GM23248 (cell line): ENCODE results near the gene DTX3. TPM values are rescaled to one million over a fixed set of nuclear protein-coding genes. Genes with fewer than 3 reads are reported as not detected.

Experiments used
- DNase-seq: peaks from one replicate; pipeline ENCODE4 v3.0.0-alpha.2; 2015
- H2AFZ ChIP-seq: fragments of 200-600 bp; sonication (generic); 2 replicates; pipeline ENCODE4 v1.6.1; 2016; ENCODE audit warnings: antibody characterized with exemption
- H3F3A ChIP-seq: fragments of 200-600 bp; sonication (generic); 2 replicates; pipeline ENCODE4 v1.6.1; 2016; ENCODE audit warnings: mild to moderate bottlenecking, antibody characterized with exemption, mixed run types; ENCODE audit not compliant: insufficient read depth
- H3K27ac ChIP-seq: fragments of 200-600 bp; sonication (generic); 2 replicates; pipeline ENCODE4 v1.5.1; 2016; ENCODE audit warnings: mild to moderate bottlenecking
- H3K27me3 ChIP-seq: fragments of 200-600 bp; sonication (generic); replicated peaks from 2 replicates; pipeline ENCODE4 v1.6.1; 2016; ENCODE audit warnings: mild to moderate bottlenecking; ENCODE audit not compliant: insufficient read depth
- H3K36me3 ChIP-seq: fragments of 200-600 bp; sonication (generic); 2 replicates; pipeline ENCODE4 v1.6.1; 2016; ENCODE audit warnings: low read depth, mild to moderate bottlenecking
- H3K4me1 ChIP-seq: fragments of 200-600 bp; sonication (generic); 2 replicates; pipeline ENCODE4 v1.6.1; 2016; ENCODE audit warnings: mild to moderate bottlenecking; ENCODE audit not compliant: insufficient read depth
- H3K4me2 ChIP-seq: fragments of 200-600 bp; sonication (generic); one replicate; pipeline ENCODE4 v1.6.1; 2016; ENCODE audit warnings: mild to moderate bottlenecking; ENCODE audit not compliant: unreplicated experiment
- H3K4me3 ChIP-seq: fragments of 200-600 bp; sonication (generic); 2 replicates; pipeline ENCODE4 v1.5.1; 2016; ENCODE audit warnings: mild to moderate bottlenecking
- H3K79me2 ChIP-seq: fragments of 200-600 bp; sonication (generic); 2 replicates; pipeline ENCODE4 v1.6.1; 2016; ENCODE audit warnings: mild to moderate bottlenecking; ENCODE audit not compliant: insufficient read depth
- H3K9ac ChIP-seq: fragments of 200-600 bp; sonication (generic); 2 replicates; pipeline ENCODE4 v1.6.1; 2016; ENCODE audit warnings: mild to moderate bottlenecking
- H3K9me2 ChIP-seq: fragments of 200-600 bp; sonication (generic); 2 replicates; pipeline ENCODE4 v1.6.1; 2016; ENCODE audit warnings: mixed run types, mild to moderate bottlenecking, moderate library complexity; ENCODE audit not compliant: insufficient read depth
- H3K9me3 ChIP-seq: fragments of 200-600 bp; sonication (generic); one replicate; pipeline ENCODE4 v1.6.1; 2017; ENCODE audit warnings: low read depth
- H4K20me1 ChIP-seq: fragments of 200-600 bp; sonication (generic); 2 replicates; pipeline ENCODE4 v1.6.0; 2016; ENCODE audit not compliant: insufficient read depth
- EZH2 ChIP-seq: fragments of 200-600 bp; sonication (generic); IDR thresholded peaks from 2 replicates; pipeline ENCODE4 v1.6.1; 2018; ENCODE audit warnings: antibody characterized with exemption, mild to moderate bottlenecking; ENCODE audit not compliant: insufficient read depth, poor library complexity, severe bottlenecking
- EZH2phosphoT487 ChIP-seq: fragments of 200-600 bp; sonication (generic); IDR thresholded peaks from 2 replicates; pipeline ENCODE4 v1.6.1; 2018; ENCODE audit warnings: antibody characterized with exemption, moderate library complexity, mild to moderate bottlenecking, low read depth; ENCODE audit not compliant: insufficient read depth
- WGBS, 2 experiments: methylation state at CpG; one replicate each; pipeline ENCODE4 v1.1.6; 2015 to 2017; ENCODE audit warnings: low lambda C conversion rate in 2 of 2, low coverage in 1 of 2; ENCODE audit errors: missing lambda C conversion rate in 2 of 2; 5-methylcytosine and 5-hydroxymethylcytosine counted together
- in situ Hi-C: fragments of 300-500 bp; cut with MboI; formaldehyde crosslinking; loops from 2 replicates; pipeline ENCODE4 v1.15.0; 2020
- polyA plus RNA-seq: library from polyadenylated mRNA; unstranded; fragments of >200 nt; fragmentation: Nextera tagmentation; extraction: Ambion mirVana; gene quantifications from 2 replicates; pipeline ENCODE4 v1.2.1, GENCODE V29; 2016
- total RNA-seq: library from RNA; depleted of rRNA; stranded (reverse); fragments of >200 nt; shearing (Covaris generic); gene quantifications from 2 replicates; pipeline ENCODE4 v1.2.3, GENCODE V29; 2014

Gene DTX3
- total and polyA plus RNA-seq, 2 experiments from 2014 or later, result 7.7 to 19.6 TPM

DNA sequence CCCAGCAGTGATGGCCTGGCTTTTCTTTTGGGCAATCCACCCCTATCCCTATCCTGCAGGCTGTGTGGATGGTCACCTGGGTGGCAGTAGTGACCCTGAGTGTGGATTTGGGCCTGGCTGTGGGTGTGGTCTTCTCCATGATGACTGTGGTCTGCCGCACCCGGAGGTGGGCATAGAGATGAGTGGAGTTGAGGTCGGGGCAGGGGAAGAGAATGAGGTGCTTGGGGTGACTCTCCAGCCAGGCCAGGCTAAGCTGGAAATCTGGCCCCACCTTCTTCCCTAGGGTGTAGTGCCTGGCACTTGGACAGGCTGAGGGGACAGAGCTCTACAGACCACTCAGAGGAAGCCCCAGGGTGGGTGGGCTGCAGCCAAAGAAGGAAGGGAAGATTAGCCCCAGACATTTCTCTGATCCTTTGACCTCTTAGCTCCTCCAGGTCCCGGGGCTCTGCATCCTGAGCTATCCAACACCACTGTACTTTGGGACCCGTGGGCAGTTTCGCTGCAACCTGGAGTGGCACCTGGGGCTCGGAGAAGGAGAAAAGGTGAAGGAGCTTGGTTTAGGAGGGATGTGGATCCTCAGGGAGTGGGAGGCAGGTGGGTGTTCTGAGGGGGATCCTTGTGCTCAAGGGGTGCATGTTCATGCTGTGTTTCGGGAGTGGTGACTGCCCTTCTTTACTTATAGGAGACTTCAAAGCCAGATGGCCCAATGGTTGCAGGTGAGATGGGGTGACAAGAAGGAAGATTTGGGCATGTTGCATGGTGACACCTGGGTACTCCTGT lies 20.0 kb downstream of the DTX3 start:
- H3K4me3 ChIP-seq, result no peak overlapping the region
- H4K20me1 ChIP-seq, result no peaks in the 10 kb centered on the region
- peaks cover 14% of the 10 kb centered on the region for H3K27me3 ChIP-seq
- 75 to 79% methylated on average over 8 of the region's 8 CpGs for WGBS, 2 experiments
- H3K4me2 ChIP-seq, result no peak overlapping the region
- H3K4me1 ChIP-seq, result peaks cover 3% of the 10 kb centered on the region; the same call in 1 of the 2 replicates
- no peaks in the 10 kb centered on the region for H3K9me2 ChIP-seq
- no peaks in the 10 kb centered on the region for H3K36me3 ChIP-seq
- no peak overlapping the region for H3K9ac ChIP-seq
- no peaks in the 10 kb centered on the region for H3F3A ChIP-seq
- no peaks in the 10 kb centered on the region for H3K9me3 ChIP-seq
- DNase-seq, result no peak
- no peak overlapping the region for H2AFZ ChIP-seq
- H3K79me2 ChIP-seq, result no peaks in the 10 kb centered on the region
- no peak overlapping the region for H3K27ac ChIP-seq
- in situ Hi-C loops, result no loop called here
- TF ChIP-seq EZH2phosphoT487, result no peak
- no peak for TF ChIP-seq EZH2

DNA sequence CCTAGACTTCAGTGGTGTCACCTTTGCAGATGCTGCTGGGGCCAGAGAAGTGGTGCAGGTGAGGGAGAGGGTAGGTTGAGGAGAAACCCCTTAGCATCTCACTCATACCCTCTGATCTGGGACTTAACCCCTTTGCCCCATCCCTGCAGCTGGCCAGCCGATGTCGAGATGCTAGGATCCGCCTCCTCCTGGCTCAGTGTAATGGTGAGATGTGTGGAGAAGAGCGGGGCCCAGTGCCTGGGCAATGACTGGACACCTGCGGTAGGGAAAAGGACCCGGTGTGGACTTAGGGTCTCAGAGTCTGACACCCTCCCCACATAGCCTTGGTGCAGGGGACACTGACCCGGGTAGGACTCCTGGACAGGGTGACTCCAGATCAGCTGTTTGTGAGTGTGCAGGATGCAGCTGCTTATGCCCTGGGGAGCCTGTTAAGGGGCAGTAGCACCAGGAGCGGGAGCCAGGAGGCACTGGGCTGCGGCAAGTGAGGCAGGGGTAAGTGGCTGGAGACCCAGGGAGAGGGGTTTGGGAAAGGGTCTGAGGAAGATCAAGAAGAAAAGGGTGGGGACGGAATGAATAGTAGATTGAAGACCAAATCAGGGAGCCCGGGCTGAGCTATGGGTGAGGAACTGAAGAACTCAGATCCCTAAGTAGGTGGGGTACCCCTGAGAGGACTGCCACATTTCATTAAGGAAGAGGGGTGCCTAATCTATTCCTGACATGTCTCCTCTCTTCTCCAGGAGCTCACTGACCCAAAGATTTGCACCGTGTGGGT lies 20.8 kb downstream of the DTX3 start:
- Histone ChIP-seq H3K9me3 (no peaks in the 10 kb centered on the region), H3K4me1 (peaks cover 3% of the 10 kb centered on the region; the same call in 1 of the 2 replicates), H3K79me2 (no peaks in the 10 kb centered on the region), H3K36me3 (no peaks in the 10 kb centered on the region), H2AFZ (no peak overlapping the region), H3K4me2 (no peak overlapping the region), H4K20me1 (no peaks in the 10 kb centered on the region), H3K27me3 (peaks cover 11% of the 10 kb centered on the region), H3K27ac (no peak overlapping the region), H3F3A (no peaks in the 10 kb centered on the region), H3K9me2 (no peaks in the 10 kb centered on the region), H3K4me3 (no peak overlapping the region), H3K9ac (no peak overlapping the region)
- WGBS, 2 experiments, result 85 to 86% methylated on average over 12 of the region's 12 CpGs
- in situ Hi-C loops, result no loop called here
- TF ChIP-seq EZH2 (no peak), EZH2phosphoT487 (no peak)
- DNase-seq, result no peak

DNA sequence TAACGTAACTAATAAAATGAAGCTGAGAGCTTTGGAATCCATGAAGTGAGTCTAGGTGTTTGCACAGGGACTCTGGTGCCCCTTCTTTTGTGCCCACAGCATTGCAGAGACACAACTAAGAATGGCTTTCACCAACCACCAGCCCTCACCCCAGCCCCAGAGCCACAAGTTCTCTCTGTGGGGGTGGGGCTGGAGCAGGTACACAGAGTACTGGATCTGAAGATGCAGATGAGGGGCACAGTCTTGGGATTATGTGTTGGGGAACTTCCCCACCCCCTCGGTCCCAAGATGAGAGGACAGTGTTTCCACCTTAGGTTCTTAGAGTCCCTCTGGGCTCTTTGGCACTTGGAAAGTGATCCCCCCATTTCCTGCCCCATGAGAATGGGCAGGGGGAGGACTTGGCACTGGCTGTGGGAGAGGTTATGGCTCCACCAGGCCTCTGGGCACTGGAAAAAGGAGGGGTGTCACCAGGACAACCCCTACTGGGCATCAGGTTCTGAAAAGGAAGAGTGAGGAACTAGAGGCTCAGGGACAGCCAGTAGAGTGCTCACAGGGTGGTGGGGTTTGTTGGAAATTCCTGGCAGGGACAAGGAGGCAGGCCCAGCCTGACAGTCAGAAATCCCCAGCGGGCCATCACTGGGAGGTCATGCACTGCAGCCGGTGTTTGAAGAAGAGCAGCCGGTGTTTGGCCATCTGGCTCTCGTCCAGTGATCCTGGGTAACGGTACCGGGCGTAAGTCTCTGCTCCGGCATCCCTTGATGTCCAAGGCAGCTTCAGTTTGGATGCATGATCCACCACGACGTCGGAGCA lies 21.7 kb downstream of the DTX3 start:
- Histone ChIP-seq H4K20me1 (no peaks in the 10 kb centered on the region), H2AFZ (no peak overlapping the region), H3K27me3 (peaks cover 2% of the 10 kb centered on the region), H3F3A (no peaks in the 10 kb centered on the region), H3K9me3 (no peaks in the 10 kb centered on the region), H3K36me3 (no peaks in the 10 kb centered on the region), H3K4me1 (no peaks in the 10 kb centered on the region), H3K4me3 (no peak overlapping the region), H3K9ac (no peak overlapping the region), H3K9me2 (no peaks in the 10 kb centered on the region), H3K79me2 (no peaks in the 10 kb centered on the region), H3K27ac (no peak overlapping the region), H3K4me2 (no peak overlapping the region)
- 79 to 84% methylated on average over 13 of the region's 13 CpGs for WGBS, 2 experiments
- no peak for DNase-seq
- in situ Hi-C loops, result no loop called here
- TF ChIP-seq EZH2, result no peak

DNA sequence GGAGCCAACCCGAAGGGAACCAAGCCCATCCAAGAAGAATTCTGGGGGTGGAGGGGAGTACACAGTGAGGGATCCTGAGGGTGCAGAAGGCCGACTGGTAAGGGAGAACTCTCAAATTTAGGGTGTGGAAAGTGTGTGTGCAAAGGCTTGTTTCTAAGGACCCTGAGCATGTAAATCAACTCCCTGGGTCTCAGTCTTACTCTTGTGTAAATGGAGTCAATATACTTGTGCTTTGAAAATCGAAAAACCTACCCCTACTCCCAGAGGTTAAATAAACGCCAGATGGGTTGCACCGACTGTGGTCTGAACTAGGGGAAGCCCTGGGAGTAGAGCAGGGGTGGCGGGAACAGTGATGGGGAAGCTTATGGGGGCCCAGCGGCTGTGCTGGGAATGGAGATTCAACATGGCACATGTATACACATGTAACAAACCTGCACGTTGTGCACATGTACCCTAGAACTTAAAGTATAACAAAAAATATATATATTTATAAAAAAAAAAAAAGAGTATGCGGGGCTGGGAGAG lies 22.4 kb downstream of the DTX3 start:
- no peaks in the 10 kb centered on the region for H3K27me3 ChIP-seq
- 83 to 84% methylated on average over 8 to 9 of the region's 9 CpGs for whole genome bisulfite sequencing, 2 experiments
- H3F3A ChIP-seq, result no peaks in the 10 kb centered on the region
- no peak overlapping the region for H3K27ac ChIP-seq
- H3K79me2 ChIP-seq, result no peaks in the 10 kb centered on the region
- H3K4me1 ChIP-seq, result no peaks in the 10 kb centered on the region
- H3K36me3 ChIP-seq, result no peaks in the 10 kb centered on the region
- no peak overlapping the region for H3K4me3 ChIP-seq
- in situ Hi-C loops, result no loop called here
- no peaks in the 10 kb centered on the region for H4K20me1 ChIP-seq
- H3K4me2 ChIP-seq, result no peak overlapping the region
- H3K9ac ChIP-seq, result no peak overlapping the region
- H3K9me2 ChIP-seq, result no peaks in the 10 kb centered on the region
- no peak for DNase-seq
- TF ChIP-seq EZH2 (no peak), EZH2phosphoT487 (no peak)
- no peak overlapping the region for H2AFZ ChIP-seq
- H3K9me3 ChIP-seq, result no peaks in the 10 kb centered on the region
